Pancreas (tissue), 10 donors: Measurements from ENCODE around the gene PRRC1. TPM values are rescaled to one million over a fixed set of nuclear protein-coding genes. Genes with fewer than 3 reads are reported as not detected.

Source experiments
- ATAC-seq, 4 donors: fragments of 200-7000 bp; cut with Tn5 transposase; one replicate each; pipeline versions ENCODE4 v1.8.0 to v1.9.1; 2020; ENCODE audit warnings: mild to moderate bottlenecking in 4 of 4, moderate library complexity in 4 of 4
- DNase-seq, 6 donors: peaks; one replicate each; pipeline ENCODE4 v3.0.0-alpha.2; 2020
- FAIRE-seq: peaks from 2 replicates; lab custom pipeline; 2012; peaks lifted over from hg19 to GRCh38; lab: Jason Lieb, UNC
- H3K27ac ChIP-seq, 4 donors: fragments of 200-600 bp; sonication (generic); 1 replicate in 3 of 4; 2 replicates in 1 of 4; pipeline versions ENCODE4 v1.5.0 to v1.8.0; 2020
- H3K27me3 ChIP-seq, 4 donors: fragments of 200-600 bp; one replicate each; pipeline ENCODE4 v1.8.0; 2021
- H3K36me3 ChIP-seq, 3 donors: fragments of 200-600 bp; sonication (generic) in 1 of 3; one replicate each; pipeline versions ENCODE4 v1.5.0 to v1.8.0; 2020 to 2021
- H3K4me1 ChIP-seq, 3 donors: fragments of 200-600 bp; one replicate each; pipeline ENCODE4 v1.8.0; 2021
- H3K4me3 ChIP-seq, 4 donors: fragments of 200-600 bp; sonication (generic) in 2 of 4; one replicate each; pipeline versions ENCODE4 v1.5.0 to v1.8.0; 2020 to 2021
- H3K9me3 ChIP-seq, 4 donors: fragments of 200-600 bp; one replicate each; pipeline ENCODE4 v1.8.0; 2021
- CTCF ChIP-seq, 4 donors: fragments of 200-600 bp; sonication (generic) in 3 of 4; IDR thresholded peaks; one replicate each; pipeline versions ENCODE4 v1.5.0 to v1.8.0; 2021; ENCODE audit warnings: antibody characterized with exemption in 4 of 4
- WGBS, 2 donors: extraction: QIAGEN DNeasy Blood & Tissue Kit; methylation state at CpG; one replicate each; pipeline ENCODE4 v1.1.7; 2013; 5-methylcytosine and 5-hydroxymethylcytosine counted together
- intact Hi-C, 3 donors: fragments of 100-400 bp; cut with DNase I; formaldehyde crosslinking; loops; one replicate each; pipeline versions ENCODE4 v1.11.1 to v1.14.2; 2022
- polyA plus RNA-seq, 2 donors: library from polyadenylated mRNA; stranded (reverse); fragments of 200-250 nt; gene quantifications; one replicate each; pipeline ENCODE4 v1.2.3, GENCODE V29; 2013
- total RNA-seq, 6 donors: library from RNA; stranded (reverse); fragmentation: NEBNext Ultra II Directional in 4 of 6; extraction: Animal tissue kit (Norgen Biotek cat#: 25700) in 4 of 6; gene quantifications; one replicate each; pipeline versions ENCODE4 v1.2.1 to v1.2.4, GENCODE V29; 2021 to 2023
- donor health status: healthy with polysubstance abuse.
- donor health status: DM: no; HTN: no; CAD: no; lungs with moderate emphysema.
- donor health status: DM: no; HTN: no; CAD: no.
- donor health status: control.
- donor health status: control.
- donor health status: Bipolar disorder and iron deficiency.
- donor health status: DM: yes; HTN: yes; CAD: no.
- donor health status: DM: no; HTN: no; CAD: no.
- donor health status: DM: no; HTN: no; CAD: no.
- donor health status: DM: yes; HTN: yes; CAD: no.

Gene PRRC1
- total and polyA plus RNA-seq, 8 donors, result 17.7 to 46.7 (median 30.7) TPM

- Histone ChIP-seq H3K36me3 (no peaks in the 10 kb centered on the region), H3K4me1 (peaks cover 0 to 15% (median 10%) of the 10 kb centered on the region in 3 donors), H3K27ac (peak overlapping the region in 2 of 4 donors; percentile 90 to 94), H3K27me3 (no peaks in the 10 kb centered on the region), H3K9me3 (no peaks in the 10 kb centered on the region), H3K4me3 (peak overlapping the region in 3 of 4 donors; percentile 90 to 95 (median 93))
- 1 to 2% methylated on average over 9 of the region's 9 CpGs for WGBS, 2 donors
- FAIRE-seq (no peak), DNase-seq (no peak), ATAC-seq (peak; percentile 25 to 50 (median 42))
- intact Hi-C loops, result no loop called here
- no peak for TF ChIP-seq CTCF (IDR thresholded peaks at IDR 0.05)
Measured at GRCh38 chr5:127517110-127517479, 345 bp upstream of the PRRC1 start.

- DNase-seq (no peak), ATAC-seq (no peak), FAIRE-seq (no peak)
- intact Hi-C loops, result no loop called here
- no peak for TF ChIP-seq CTCF (IDR thresholded peaks at IDR 0.05)
- Histone ChIP-seq H3K4me3 (peak overlapping the region; percentile 66 to 95 (median 92)), H3K27me3 (no peaks in the 10 kb centered on the region), H3K9me3 (no peaks in the 10 kb centered on the region), H3K36me3 (peaks cover 0 to under 1% (median 0%) of the 10 kb centered on the region in 3 donors), H3K27ac (peak overlapping the region; percentile 76 to 94 (median 88)), H3K4me1 (peaks cover 0 to 13% (median 10%) of the 10 kb centered on the region in 3 donors)
- WGBS, 2 donors, result 1 to 2% methylated on average over 10 of the region's 10 CpGs
Measured at GRCh38 chr5:127518319-127518621, 830 bp downstream of the PRRC1 start.

GRCh38 chr5:127519527-127519926, 2.1 kb downstream of the PRRC1 start:
- H3K27me3 ChIP-seq, result no peaks in the 10 kb centered on the region
- H3K4me1 ChIP-seq, result peaks cover 0 to 11% (median 10%) of the 10 kb centered on the region in 3 donors
- peak overlapping the region in 2 of 4 donors; percentile 93 to 95 for H3K4me3 ChIP-seq
- peaks cover 0 to 13% (median 0%) of the 10 kb centered on the region in 3 donors for H3K36me3 ChIP-seq
- DNase-seq, result no peak
- no peak for FAIRE-seq
- intact Hi-C loops, result no loop called here
- H3K9me3 ChIP-seq, result no peaks in the 10 kb centered on the region
- no peak for ATAC-seq
- no peak for TF ChIP-seq CTCF (IDR thresholded peaks at IDR 0.05)
- WGBS, 2 donors, result 52 to 57% methylated on average over 4 of the region's 4 CpGs
- H3K27ac ChIP-seq, result no peak overlapping the region

GRCh38 chr5:127521138-127521770, 3.8 kb downstream of the PRRC1 start:
- H3K9me3 ChIP-seq, result no peaks in the 10 kb centered on the region
- H3K4me3 ChIP-seq, result no peak overlapping the region
- intact Hi-C loops, result no loop called here
- no peak for FAIRE-seq
- H3K27me3 ChIP-seq, result no peaks in the 10 kb centered on the region
- no peak for ATAC-seq
- no peak for TF ChIP-seq CTCF (IDR thresholded peaks at IDR 0.05)
- DNase-seq, result no peak
- 95 to 97% methylated on average over 6 of the region's 6 CpGs for WGBS, 2 donors
- no peak overlapping the region for H3K27ac ChIP-seq
- peaks cover 0 to 24% (median 0%) of the 10 kb centered on the region in 3 donors for H3K36me3 ChIP-seq
- H3K4me1 ChIP-seq, result peaks cover 0 to 11% (median 10%) of the 10 kb centered on the region in 3 donors

- no peak for FAIRE-seq
Measured at GRCh38 chr5:127525181-127525580, 7.7 kb downstream of the PRRC1 start.

More at GRCh38 chr5:127525181-127525580, 7.7 kb downstream of the PRRC1 start:
- H3K4me3 ChIP-seq, result no peak overlapping the region
- no peak overlapping the region for H3K27ac ChIP-seq
- ATAC-seq (no peak), DNase-seq (no peak)
- no peaks in the 10 kb centered on the region for H3K9me3 ChIP-seq
- TF ChIP-seq CTCF (IDR thresholded peaks at IDR 0.05), result no peak
- intact Hi-C loops, result no loop called here
- no peaks in the 10 kb centered on the region for H3K27me3 ChIP-seq
- H3K36me3 ChIP-seq, result peaks cover 0 to 47% (median 7%) of the 10 kb centered on the region in 3 donors
- no peaks in the 10 kb centered on the region for H3K4me1 ChIP-seq
- 97 to 100% methylated on average over 1 of the region's 1 CpG for WGBS, 2 donors
